ENCODE data around the gene AMBRA1.

DNA sequence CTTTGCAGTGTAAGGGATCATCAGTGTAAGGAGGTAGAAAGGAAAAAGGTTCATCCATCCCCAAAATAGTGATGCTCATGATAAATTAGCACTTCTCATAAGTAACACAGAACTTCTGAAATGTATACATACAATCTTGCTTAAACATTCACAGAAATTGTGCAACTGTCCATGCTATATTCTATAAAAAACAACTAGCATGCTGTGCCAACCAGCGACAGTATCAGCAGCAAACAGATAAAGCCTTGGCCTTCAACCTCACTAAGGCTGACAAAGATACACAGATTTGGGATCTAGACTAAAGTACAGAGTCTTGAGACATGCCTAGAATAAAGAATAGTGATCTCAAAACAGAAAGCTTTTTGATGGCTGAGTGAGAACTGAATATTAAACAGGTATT is 128.1 kb downstream of the AMBRA1 start:
- TF ChIP-seq, protein P1, sequence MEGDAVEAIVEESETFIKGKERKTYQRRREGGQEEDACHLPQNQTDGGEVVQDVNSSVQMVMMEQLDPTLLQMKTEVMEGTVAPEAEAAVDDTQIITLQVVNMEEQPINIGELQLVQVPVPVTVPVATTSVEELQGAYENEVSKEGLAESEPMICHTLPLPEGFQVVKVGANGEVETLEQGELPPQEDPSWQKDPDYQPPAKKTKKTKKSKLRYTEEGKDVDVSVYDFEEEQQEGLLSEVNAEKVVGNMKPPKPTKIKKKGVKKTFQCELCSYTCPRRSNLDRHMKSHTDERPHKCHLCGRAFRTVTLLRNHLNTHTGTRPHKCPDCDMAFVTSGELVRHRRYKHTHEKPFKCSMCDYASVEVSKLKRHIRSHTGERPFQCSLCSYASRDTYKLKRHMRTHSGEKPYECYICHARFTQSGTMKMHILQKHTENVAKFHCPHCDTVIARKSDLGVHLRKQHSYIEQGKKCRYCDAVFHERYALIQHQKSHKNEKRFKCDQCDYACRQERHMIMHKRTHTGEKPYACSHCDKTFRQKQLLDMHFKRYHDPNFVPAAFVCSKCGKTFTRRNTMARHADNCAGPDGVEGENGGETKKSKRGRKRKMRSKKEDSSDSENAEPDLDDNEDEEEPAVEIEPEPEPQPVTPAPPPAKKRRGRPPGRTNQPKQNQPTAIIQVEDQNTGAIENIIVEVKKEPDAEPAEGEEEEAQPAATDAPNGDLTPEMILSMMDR (IDR thresholded peaks at IDR 0.05): no peak
- no peak for TF ChIP-seq POLR2A (IDR thresholded peaks at IDR 0.05)
